Ovary (tissue), 3 donors: Measurements from ENCODE around the gene RMDN2.

Experiments
- CTCF ChIP-seq, 3 donors: fragments of 450-650 bp in 2 of 3; fragments of 200-600 bp in 1 of 3; IDR thresholded peaks; one replicate each; pipeline versions ENCODE4 v1.5.1 to v1.8.0; 2016 to 2022; ENCODE audit warnings: antibody characterized with exemption in 3 of 3, mild to moderate bottlenecking in 1 of 3
- POLR2A ChIP-seq: fragments of 450-650 bp; IDR thresholded peaks from one replicate; pipeline ENCODE4 v1.6.1; 2017; ENCODE audit warnings: antibody characterized with exemption, mild to moderate bottlenecking, moderate library complexity
- donor health status: DM: no; HTN: no; CAD: no.

GRCh38 chr2:38037325-38037724, 112.2 kb downstream of the RMDN2 start:
- TF ChIP-seq CTCF (IDR thresholded peaks at IDR 0.05) (no peak), POLR2A (no peak)
